GM18526 (cell line): ENCODE measurements around the gene RNF182.

Experiments used
- POLR2A ChIP-seq: IDR thresholded peaks from 3 replicates; pipeline ENCODE4 v1.6.1; 2011; ENCODE audit not compliant: insufficient read length; ENCODE audit errors: extremely low read depth

Gene RNF182, protein sequence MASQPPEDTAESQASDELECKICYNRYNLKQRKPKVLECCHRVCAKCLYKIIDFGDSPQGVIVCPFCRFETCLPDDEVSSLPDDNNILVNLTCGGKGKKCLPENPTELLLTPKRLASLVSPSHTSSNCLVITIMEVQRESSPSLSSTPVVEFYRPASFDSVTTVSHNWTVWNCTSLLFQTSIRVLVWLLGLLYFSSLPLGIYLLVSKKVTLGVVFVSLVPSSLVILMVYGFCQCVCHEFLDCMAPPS

DNA sequence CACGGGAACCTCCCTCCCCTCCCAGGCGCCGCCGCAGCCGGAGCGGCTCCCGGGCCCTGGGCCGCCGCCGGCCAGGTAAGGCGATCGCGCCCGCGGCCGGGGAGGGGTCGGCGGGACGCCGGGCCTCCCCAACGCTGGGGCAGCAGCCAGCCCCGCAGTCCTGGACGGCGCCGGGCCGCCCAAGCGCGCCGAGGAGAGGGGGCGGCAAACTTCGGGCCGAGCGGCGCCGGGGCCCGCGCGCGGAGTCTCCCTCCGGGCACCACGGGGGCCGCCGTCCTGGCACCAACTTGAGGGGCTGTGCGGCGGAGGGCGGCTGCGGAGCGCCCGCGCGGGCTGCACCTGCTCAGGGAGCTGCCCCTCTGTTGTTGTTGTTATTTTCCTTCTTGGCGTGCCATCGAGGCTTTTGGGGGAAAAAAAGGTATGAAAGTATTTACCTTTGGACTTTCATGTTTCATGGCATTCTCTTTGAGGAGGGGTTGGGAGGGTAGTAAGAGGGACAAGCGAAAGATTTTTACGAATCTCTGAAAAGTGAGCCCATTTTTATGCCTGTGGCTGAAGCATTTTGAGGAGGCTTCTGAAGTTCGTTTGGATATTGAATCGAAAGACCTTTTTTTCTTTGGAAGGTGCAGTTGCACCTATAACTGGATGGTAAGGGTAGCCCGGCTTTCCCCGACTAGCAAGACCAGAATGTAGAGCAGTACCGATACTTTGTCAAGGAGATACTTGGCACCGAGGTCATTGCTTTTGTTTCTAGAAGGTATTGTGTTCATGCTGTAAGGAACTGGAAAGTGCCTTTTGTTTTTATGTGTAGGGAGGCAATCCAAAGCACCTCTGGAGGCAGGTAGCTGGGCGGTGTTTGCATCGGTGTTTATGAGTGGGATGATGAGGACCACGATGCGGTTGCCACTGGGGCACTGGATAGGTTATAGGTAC lies at the start of gene RNF182:
RNF182 (plus strand) TSS at position 4 of the 933 bp plus-strand sequence. CDS start 52,168 bp downstream, outside the sequence.
- TF ChIP-seq POLR2A, result no peak

DNA sequence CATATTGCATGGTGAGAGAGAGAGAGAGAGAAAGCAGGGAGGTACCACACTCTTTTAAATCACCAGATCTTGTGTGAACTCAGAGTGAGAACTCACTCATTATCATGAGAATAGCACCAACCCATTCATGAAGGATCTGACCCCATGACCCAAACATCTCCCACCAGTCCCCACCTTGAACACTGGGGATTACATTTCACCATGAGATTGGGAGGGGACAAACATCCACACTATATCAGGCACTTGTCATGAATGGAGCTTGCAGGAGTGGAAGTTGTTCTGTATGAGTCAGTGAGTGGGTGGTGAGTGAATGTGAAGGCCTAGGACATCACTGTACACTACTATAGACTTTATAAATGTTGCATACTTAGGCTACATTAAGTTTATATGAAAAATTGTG lies 47.7 kb upstream of the RNF182 start:
- no peak for TF ChIP-seq POLR2A

DNA sequence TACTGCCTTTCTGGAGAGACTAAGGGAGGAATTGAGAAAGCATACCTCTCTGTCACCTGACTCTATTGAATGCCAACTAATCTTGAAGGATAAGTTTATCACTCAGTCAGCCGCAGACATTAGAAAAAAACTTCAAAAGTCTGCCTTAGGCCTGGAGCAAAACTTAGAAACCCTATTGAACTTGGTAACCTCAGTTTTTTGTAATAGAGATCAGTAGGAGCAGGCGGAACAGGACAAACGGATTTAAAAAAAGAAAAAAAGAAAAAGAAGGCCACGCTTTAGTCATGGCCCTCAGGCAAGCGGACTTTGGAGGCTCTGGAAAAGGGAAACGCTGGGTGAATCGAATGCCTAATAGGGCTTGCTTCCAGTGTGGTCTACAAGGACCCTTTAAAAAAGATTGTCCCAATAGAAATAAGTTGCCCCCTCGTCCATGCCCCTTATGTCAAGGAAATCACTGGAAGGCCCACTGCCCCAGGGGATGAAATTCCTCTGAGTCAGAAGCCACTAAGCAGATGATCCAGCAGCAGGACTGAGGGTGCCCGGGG lies 43.1 kb upstream of the RNF182 start:
- TF ChIP-seq POLR2A, result no peak

DNA sequence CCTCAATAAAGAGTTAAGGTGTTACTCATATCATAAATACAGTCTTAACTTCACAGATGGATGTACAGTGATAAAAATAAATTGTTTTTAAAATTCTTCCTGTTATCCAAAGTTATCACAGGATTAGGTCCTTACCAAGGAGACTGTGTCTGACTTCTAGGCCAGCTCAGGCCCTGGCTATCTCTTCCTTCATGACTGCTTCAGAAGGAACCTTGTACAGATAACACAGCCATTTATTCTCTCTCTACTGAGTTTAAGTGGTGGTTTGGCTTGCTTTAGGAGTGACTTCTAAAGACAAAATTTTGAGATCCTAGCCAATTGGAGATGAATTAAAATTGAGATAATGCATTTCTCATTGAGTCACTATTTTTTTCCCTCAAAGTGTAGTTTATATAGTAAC lies 40.8 kb upstream of the RNF182 start:
- TF ChIP-seq POLR2A, result no peak

DNA sequence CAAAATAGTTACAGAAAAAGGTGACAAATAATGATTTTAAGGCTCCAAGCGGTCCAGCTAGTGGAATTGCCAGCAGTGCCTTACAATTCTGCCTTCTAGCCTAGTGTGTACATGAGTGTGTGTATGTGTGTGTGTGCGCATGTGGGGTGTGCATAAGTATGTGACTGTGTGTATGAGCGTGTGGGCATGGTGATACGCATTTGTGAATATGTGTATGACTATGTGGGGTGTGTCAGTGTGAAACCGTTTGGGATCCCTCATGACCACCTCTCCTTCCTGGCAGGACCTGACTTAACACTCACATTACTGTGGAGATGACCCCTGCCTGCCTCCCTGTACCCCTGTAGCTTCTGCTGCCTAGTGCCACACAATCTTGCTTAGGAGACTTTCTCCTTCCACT lies 40.4 kb upstream of the RNF182 start:
- no peak for TF ChIP-seq POLR2A

DNA sequence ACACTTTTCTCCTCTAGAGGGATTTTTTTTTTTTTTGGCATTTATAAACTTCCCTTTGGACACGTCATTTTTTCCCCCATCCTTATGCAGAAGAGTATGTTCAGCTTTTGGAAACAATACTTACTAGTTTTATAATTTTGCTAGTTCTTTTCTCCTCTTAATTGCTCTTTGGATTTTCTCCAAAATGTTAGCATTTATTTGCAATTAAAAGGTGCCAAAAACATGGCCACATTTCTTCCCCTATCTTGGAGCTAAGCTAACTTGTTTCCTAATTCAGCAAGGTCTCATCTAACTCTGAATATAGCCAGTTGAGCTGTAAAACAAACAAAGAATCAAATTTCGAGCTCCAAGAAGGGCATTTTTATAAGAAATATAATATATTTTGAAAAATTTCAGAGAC lies 39.2 kb upstream of the RNF182 start:
- TF ChIP-seq POLR2A, result no peak

DNA sequence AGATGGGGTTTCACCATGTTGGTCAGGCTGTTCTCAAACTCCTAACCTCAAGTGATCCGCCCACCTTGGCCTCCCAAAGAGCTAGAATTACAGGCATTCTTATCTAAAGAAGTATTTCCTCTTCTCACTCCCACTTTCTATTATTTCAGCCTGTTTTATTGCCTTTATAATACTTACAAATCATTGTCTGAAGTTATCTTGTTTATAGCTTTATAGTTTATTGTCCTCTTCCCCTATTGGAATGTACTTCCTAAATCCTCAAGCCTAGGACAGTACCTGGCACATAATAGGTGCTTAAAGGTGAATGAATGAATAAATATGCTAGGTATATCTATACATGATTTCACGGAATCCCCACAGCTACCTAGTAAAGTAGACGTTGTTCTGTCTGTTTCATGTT lies 37.8 kb upstream of the RNF182 start:
- TF ChIP-seq POLR2A, result no peak

DNA sequence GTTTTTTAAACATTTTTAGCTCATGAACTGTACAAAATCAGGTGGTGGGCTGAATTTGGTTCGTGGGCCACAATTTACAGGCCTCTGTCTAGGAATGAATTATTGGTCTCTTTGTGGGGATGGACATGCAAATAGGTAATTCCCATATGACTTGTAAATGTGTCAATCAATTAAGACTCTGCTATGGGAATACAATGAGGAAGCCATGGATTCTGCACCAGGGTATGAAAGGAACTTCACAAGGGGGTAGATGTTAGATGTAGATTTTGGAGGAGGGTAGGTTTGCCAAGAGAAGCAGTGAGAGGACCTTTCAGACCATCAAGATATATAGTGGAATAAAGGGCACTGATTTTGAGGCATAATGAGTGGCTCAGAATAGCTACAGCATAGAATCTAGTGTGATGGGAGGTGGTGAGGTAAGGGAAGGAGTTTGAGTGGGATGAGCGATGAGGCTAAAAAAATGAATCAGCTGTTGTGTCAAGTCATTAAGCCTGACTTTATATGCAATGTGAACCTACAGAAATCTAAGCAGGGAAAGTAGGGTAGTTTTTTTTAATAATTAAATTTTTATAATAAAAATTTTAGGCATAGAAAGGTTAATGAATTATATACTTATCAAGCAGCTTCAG lies 32.6 kb upstream of the RNF182 start:
- no peak for TF ChIP-seq POLR2A

DNA sequence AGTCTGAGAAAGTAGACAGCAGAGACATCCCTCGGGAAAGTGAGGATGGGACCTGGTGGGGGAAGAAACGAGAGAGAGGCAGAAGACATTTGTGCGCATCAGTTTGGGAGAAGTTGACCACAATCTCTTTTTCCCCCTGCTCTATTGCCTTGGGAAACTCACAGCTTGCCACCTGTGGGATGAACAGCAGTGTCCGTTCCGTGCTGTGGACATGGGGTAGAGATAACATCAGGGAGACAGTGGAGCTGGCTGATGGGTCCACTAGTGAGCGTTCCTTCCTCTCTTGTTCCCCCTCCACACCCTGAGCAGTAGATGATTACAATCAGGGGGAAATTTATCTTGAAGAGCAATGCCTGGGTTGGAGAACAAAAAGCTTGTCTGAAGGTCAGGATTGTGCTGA lies 21.8 kb upstream of the RNF182 start:
- TF ChIP-seq POLR2A, result no peak

DNA sequence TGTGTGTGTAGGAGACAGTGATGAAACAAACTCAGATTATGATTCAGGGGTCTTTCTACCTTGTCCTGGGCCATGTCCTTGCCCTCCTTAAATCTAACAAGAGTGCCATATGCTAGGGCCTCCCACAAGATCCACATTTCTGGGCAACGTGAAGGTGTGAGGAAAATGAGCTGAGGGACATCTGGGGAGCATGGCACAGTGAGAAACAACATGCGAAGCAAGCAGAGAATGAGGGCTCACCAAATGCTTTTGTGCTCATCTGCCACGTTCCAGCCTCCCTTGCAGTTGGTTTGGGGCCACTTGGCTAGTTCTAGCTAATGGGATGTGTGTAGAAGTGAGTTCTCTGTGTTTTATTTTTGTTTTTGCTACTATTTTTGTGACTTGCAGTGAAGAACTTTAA lies 21.4 kb upstream of the RNF182 start:
- TF ChIP-seq POLR2A, result no peak

DNA sequence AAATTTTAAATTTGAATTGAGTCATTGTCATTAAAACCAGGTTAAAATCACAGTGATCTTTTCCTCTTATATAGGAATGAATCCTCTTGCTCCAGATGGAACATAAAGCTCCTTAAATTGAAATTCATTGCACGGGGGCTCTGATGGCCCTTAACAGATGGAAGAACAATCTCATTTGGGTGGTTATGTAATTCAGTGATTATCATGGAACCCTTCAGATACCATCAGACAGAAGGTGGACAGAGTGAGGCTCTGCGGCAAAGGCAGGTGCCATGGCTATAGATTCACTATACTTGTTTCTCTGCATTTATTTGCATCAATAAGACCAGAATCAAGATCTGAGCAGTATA lies 17.8 kb upstream of the RNF182 start:
- no peak for TF ChIP-seq POLR2A

DNA sequence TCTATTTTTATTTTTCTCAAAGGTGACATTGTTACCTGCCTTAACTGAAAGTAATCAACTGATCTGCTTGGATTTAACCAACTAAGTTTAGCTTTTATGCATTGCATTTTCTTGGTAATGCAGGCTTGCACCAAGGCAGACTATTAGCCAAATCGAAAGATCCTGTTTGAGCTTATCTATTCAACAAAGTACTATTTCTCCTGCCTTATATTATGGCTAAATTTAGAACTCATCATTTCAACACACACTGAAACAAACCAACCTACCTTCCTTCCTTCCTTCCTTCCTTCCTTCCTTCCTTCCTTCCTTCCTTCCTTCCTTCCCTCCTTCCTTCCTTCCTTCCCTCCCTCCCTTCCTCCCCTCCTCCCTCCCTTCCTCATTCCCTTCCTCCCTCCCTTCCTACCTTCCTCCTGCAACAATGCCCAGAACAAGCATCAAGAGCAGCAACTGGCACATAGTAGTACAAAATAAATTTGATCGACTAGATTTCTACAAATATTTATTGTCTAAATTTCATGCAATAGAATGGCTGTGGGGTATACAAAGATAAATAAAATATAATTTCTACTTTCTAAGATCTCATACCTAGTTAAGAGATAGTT lies 17.0 kb upstream of the RNF182 start:
- no peak for TF ChIP-seq POLR2A

DNA sequence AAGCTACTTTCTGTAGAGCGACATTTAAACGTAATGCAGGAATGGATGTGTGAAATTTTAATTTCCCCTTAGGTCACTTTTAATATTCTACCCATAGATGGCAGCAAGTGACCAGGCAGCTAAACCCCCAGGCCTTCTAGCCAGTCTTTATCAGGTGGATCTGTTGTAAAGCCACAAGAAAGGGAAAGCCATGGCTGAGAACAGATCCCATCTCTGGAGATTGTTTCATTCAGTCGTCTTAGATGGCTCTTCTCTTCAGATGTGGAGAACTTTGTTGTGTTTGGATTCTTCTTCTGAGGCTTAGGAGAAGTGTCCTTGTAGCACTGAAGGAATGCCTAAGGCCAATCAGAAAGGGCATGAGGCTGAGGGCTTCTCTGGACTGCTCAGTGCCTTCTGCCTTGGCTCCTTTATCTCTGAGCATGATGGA lies 15.8 kb upstream of the RNF182 start:
- TF ChIP-seq POLR2A, result no peak

DNA sequence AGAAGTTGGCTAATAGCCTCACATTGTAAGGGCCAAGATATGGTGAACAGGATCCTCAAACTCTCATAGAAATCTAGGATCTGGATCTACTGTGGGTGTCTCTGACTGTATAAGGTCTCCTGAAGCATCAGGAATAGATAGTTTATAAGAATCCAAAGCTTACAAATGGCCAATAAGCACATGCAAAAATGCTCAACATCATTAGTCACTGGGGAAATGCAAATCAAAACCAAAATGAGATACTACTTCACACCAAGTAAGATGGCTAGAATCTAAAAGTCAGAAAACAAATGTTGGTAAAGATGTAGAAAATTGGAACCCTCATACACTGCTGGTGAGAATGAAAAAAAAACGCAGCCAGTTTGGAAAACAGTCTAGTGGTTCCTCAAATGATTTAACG lies 14.3 kb upstream of the RNF182 start:
- TF ChIP-seq POLR2A, result no peak

DNA sequence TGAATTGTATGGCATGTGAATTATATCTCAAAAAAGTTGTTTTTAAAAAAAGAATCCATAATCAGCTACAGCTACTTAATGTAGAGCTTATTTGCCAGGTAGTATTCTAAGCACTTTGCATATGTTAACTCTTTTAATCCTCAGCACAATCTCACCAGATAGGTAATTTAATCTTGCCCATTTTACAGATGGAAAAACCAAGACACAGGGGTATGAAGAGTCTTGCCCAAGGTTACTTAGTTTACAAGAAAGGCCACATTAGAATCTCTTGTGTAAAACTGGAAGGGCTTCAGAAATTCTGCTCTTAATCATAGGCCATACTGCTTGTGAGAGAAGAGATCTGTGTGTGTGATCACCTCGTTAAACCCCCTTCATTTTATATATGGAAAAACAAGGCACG lies 13.4 kb upstream of the RNF182 start:
- TF ChIP-seq POLR2A, result no peak

DNA sequence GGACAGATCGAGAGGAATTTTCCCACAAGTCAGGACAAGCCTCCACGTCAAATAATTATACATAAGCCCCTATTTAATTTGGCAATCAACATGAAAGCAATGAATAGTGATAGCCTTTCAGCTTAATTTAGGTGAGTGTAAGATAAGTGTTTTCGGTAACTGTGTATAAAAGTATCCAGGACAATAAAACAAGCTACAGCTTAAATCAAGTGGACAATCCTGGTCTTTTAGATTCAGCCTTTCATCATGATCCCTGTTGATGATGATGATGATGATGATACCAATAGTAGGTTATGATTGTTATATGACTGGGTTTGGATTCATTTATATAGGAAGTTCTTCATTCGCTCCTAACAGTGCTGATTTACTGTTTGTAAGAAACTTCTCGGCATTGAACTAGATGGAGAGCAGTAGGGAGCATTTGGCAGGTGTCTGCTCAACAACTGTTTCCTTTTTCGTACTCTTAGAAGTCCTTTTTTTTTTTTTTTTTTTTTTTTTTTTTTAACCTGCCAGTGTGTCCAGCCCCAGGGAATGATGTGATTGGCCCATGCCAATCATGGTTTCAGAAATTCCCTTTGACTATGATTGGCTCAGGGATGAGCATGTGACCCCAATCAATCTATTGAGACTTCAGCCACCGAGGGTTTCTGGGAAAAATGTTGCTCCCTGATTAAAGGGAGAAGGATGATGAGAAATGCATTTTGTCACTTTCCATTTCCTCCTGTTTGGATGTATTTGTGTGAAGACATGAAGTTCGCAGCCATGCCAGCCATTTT lies 11.3 kb upstream of the RNF182 start:
- no peak for TF ChIP-seq POLR2A
